HG02798 (cell line): ENCODE results near the gene MAP3K6.
"Not testable (repeated sequence)": the region's sequence is repeated elsewhere in the genome, so short reads cannot be mapped to it uniquely, and the experiment has no call there.

Experiments used
- ATAC-seq: cut with Tn5 transposase; IDR thresholded peaks from one replicate; pipeline ENCODE4 v1.9.1; 2021; ENCODE audit warnings: mild to moderate bottlenecking; ENCODE audit not compliant: unreplicated experiment, poor library complexity

Gene MAP3K6

GRCh38 chr1:27397110-27397509, 30.3 kb upstream of the MAP3K6 start:
- ATAC-seq, result no peak

GRCh38 chr1:27395441-27396195, 28.9 kb upstream of the MAP3K6 start:
- peak; percentile 46 for ATAC-seq

- ATAC-seq, result no peak
Measured at GRCh38 chr1:27394925-27395324, 28.2 kb upstream of the MAP3K6 start.

- ATAC-seq, result no peak
Measured at GRCh38 chr1:27394282-27394658, 27.5 kb upstream of the MAP3K6 start.

- no peak for ATAC-seq
Measured at GRCh38 chr1:27393641-27394281, 27.0 kb upstream of the MAP3K6 start.

- ATAC-seq, result no peak
Measured at GRCh38 chr1:27392778-27393635, 26.2 kb upstream of the MAP3K6 start.

- peak; percentile 84 for ATAC-seq
Measured at GRCh38 chr1:27392096-27392777, 25.5 kb upstream of the MAP3K6 start, which contains the start of gene GPR3. GPR3 (plus strand) TSS chr1:27392622; CDS start chr1:27393799, 1,177 bp downstream.

- ATAC-seq, result no peak
Measured at GRCh38 chr1:27391511-27392095, 24.8 kb upstream of the MAP3K6 start.

- ATAC-seq, result no peak
Measured at GRCh38 chr1:27388337-27389005, 21.7 kb upstream of the MAP3K6 start.

- not testable (repeated sequence) for ATAC-seq
Measured at GRCh38 chr1:27384797-27385196, 18.0 kb upstream of the MAP3K6 start.

- ATAC-seq, result no peak
Measured at GRCh38 chr1:27383661-27384060, 16.9 kb upstream of the MAP3K6 start.

GRCh38 chr1:27383039-27383605, 16.4 kb upstream of the MAP3K6 start, which contains the start of gene CD164L2:
CD164L2 (minus strand) TSS chr1:27383333; CDS start chr1:27383239, 94 bp downstream.
- no peak for ATAC-seq

- no peak for ATAC-seq
Measured at GRCh38 chr1:27381969-27382762, 15.4 kb upstream of the MAP3K6 start.

- ATAC-seq, result no peak
Measured at GRCh38 chr1:27380766-27381733, 14.3 kb upstream of the MAP3K6 start.

- no peak for ATAC-seq
Measured at GRCh38 chr1:27380224-27380623, 13.5 kb upstream of the MAP3K6 start.

- no peak for ATAC-seq
Measured at GRCh38 chr1:27379564-27380122, 12.9 kb upstream of the MAP3K6 start.
